Karpas-422 (cell line): ENCODE data around the gene R3HDM4. TPM values are rescaled to one million over a fixed set of nuclear protein-coding genes. Genes with fewer than 3 reads are reported as not detected.
"Not testable (repeated sequence)": the region's sequence is repeated elsewhere in the genome, so short reads cannot be mapped to it uniquely, and the experiment has no call there.

ENCODE experiments used
- DNase-seq: peaks from one replicate; pipeline ENCODE4 v3.0.0-alpha.2; 2015
- H2AFZ ChIP-seq: fragments of 200-600 bp; sonication (generic); 2 replicates; pipeline ENCODE4 v1.6.1; 2014; ENCODE audit warnings: antibody characterized with exemption, low read length, mixed read lengths
- H3K27ac ChIP-seq: fragments of 200-600 bp; sonication (generic); 2 replicates; pipeline ENCODE4 v1.5.1; 2014; ENCODE audit warnings: mild to moderate bottlenecking, low read length, moderate library complexity
- H3K27me3 ChIP-seq: fragments of 200-600 bp; sonication (generic); 2 replicates; pipeline ENCODE4 v1.6.1; 2014; ENCODE audit warnings: low read length, mixed read lengths
- H3K36me3 ChIP-seq: fragments of 200-600 bp; sonication (generic); 2 replicates; pipeline ENCODE4 v1.6.1; 2014; ENCODE audit warnings: low read length, mixed read lengths; ENCODE audit not compliant: insufficient read depth
- H3K4me1 ChIP-seq: fragments of 200-600 bp; sonication (generic); 2 replicates; pipeline ENCODE4 v1.6.1; 2014; ENCODE audit warnings: mild to moderate bottlenecking, low read length, mixed read lengths
- H3K4me2 ChIP-seq: fragments of 200-600 bp; sonication (generic); 2 replicates; pipeline ENCODE4 v1.6.1; 2014; ENCODE audit warnings: low read length, low read depth, mild to moderate bottlenecking; ENCODE audit not compliant: poor library complexity, severe bottlenecking
- H3K4me3 ChIP-seq: fragments of 200-600 bp; sonication (generic); 2 replicates; pipeline ENCODE4 v1.5.1; 2014; ENCODE audit warnings: mild to moderate bottlenecking, antibody characterized with exemption, low read length, mixed read lengths
- H3K79me2 ChIP-seq: fragments of 200-600 bp; sonication (generic); 2 replicates; pipeline ENCODE4 v1.6.1; 2014; ENCODE audit warnings: mild to moderate bottlenecking, low read length, mixed read lengths
- H3K9ac ChIP-seq: fragments of 200-600 bp; sonication (generic); 2 replicates; pipeline ENCODE4 v1.6.0; 2014; ENCODE audit warnings: low read length
- H3K9me2 ChIP-seq: fragments of 200-600 bp; sonication (generic), shearing (Covaris generic); replicated peaks from 2 replicates; pipeline ENCODE4 v1.6.0; 2014; ENCODE audit warnings: mild to moderate bottlenecking, low read length, moderate library complexity; ENCODE audit not compliant: insufficient read depth
- H3K9me3 ChIP-seq: fragments of 300-700, 200-600 bp; sonication (generic); 2 replicates; pipeline ENCODE4 v1.6.1; 2014; ENCODE audit warnings: low read length, mixed read lengths
- H4K20me1 ChIP-seq: fragments of 200-600 bp; sonication (generic); 2 replicates; pipeline ENCODE4 v1.6.1; 2014; ENCODE audit warnings: mild to moderate bottlenecking, antibody characterized with exemption, low read length, low read depth; ENCODE audit not compliant: insufficient read depth
- total RNA-seq: library from RNA; depleted of rRNA; stranded (reverse); fragments of >200 nt; shearing (Covaris generic); gene quantifications from 2 replicates; pipeline ENCODE4 v1.2.3, GENCODE V29; 2014; ENCODE audit warnings: low replicate concordance

R3HDM4 gene
- total RNA-seq, 1 experiment from 2014 or later = 41.9 TPM

DNA sequence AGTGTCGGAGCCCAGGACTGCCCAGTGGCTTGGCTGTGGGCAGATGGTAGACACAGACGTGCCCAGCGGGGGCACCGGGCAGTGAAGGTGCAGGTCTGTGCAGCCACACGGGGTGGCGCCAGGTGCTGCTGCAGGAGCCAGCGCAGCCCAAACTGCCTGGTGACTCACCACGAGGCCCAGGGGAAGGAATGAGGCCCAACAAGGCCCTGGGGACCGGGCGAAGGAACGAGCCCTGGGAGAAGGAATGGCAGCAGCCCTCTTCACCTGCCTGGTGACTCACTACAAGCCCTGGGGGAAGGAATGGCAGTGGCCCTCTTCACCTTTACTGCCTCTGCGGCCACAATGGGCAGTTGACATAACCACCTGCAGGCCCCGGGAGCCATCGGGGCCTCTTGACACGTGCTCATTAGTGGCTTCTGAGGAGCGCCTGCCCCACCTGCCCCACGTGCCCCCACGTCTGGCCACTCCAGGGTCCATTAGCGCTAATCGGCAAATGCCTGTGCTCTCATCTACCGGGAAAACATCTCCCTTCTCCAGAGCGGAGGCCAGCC is 29.3 kb downstream of the R3HDM4 start:
- Histone ChIP-seq H3K27me3 (no peaks in the 10 kb centered on the region), H4K20me1 (no peaks in the 10 kb centered on the region), H2AFZ (no peak overlapping the region), H3K4me3 (no peak overlapping the region), H3K79me2 (peaks cover 4% of the 10 kb centered on the region; the same call in 1 of the 2 replicates), H3K9ac (no peak overlapping the region), H3K27ac (no peak overlapping the region), H3K4me2 (no peak overlapping the region), H3K9me3 (no peaks in the 10 kb centered on the region), H3K9me2 (no peaks in the 10 kb centered on the region), H3K4me1 (no peaks in the 10 kb centered on the region), H3K36me3 (0 out of 2 replicates have a peak, but pooled peaks cover 5% of the 10 kb centered on the region)
- DNase-seq = no peak

DNA sequence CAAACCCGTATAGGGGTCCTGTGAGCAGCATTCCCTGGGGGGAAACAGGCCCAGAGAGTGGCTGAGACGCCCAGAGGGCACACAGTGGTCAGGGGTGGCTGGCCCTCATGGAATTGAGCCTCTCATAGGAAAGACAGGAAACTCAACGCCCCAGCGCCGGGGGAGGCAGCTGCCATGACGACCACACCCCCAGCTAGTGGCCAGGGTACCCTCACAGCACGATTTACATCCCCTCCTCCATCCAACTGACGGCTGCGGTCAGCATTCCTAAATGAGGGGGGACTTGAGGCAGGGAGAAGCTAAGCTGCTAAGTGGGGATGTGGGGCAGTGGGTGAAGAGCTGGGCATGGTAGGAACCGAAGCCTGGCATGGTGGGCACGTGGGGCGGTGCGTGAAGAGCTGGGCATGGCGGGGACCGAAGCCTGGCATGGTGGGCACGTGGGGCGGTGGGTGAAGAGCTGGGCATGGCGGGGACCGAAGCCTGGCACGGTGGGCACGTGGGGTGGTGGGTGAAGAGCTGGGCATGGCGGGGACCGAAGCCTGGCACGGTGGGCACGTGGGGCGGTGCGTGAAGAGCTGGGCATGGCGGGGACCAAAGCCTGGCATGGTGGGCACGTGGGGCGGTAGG is 30.0 kb downstream of the R3HDM4 start:
- H4K20me1 ChIP-seq = no peaks in the 10 kb centered on the region
- H3K4me2 ChIP-seq = no peak overlapping the region
- 0 out of 2 replicates have a peak, but pooled peaks cover 3% of the 10 kb centered on the region for H3K36me3 ChIP-seq

DNA sequence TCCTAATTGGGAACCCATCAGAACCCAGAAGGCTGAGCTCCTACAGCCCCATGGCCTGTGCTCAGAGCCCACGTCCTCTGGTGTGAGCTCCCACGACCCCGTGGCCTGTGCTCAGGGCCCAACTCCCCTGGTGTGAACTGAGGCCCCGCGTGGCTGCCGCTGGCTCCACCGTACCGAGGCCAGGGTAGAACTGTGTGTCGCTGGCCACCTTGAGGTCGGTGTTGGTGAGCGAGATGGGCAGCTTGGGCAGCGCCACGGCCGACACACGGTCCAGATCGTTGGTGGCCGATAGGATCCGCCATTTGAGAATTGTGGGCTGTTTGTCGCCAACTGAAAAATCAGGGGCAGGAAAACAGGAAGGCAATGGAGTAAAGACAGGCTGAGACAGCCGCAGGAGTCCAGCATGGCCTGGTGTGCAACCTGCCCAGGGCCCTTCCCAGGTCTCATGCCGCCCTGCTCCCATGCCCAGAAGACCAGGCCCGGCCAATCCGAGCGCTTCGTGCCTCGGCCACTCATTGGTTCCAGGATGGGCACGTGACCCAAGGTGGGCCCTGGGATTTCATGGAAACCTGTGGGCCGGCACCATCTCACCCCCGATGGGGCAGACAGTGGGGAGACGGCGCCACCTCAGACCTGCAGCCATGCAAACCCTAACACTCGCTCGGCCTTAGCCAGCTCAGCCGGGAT is 31.5 kb downstream of the R3HDM4 start:
- no peak overlapping the region for H3K4me3 ChIP-seq
- H3K9me2 ChIP-seq = no peaks in the 10 kb centered on the region
- DNase-seq = no peak
- no peak overlapping the region for H3K4me2 ChIP-seq
- H3K9me3 ChIP-seq = no peaks in the 10 kb centered on the region
- H3K36me3 ChIP-seq = 0 out of 2 replicates have a peak, but pooled peaks cover 3% of the 10 kb centered on the region
- no peaks in the 10 kb centered on the region for H4K20me1 ChIP-seq
- no peaks in the 10 kb centered on the region for H3K4me1 ChIP-seq
- H3K27me3 ChIP-seq = no peaks in the 10 kb centered on the region
- H3K27ac ChIP-seq = no peak overlapping the region
- no peaks in the 10 kb centered on the region for H3K79me2 ChIP-seq
- H2AFZ ChIP-seq = no peak overlapping the region
- no peak overlapping the region for H3K9ac ChIP-seq

More for the DNA sequence above, 30.0 kb downstream of the R3HDM4 start:
- Histone ChIP-seq H3K4me3 (no peak overlapping the region), H3K9me3 (no peaks in the 10 kb centered on the region), H3K79me2 (no peaks in the 10 kb centered on the region), H3K4me1 (no peaks in the 10 kb centered on the region), H3K9me2 (no peaks in the 10 kb centered on the region), H3K27ac (no peak overlapping the region), H3K9ac (no peak overlapping the region), H2AFZ (no peak overlapping the region), H3K27me3 (no peaks in the 10 kb centered on the region)
- no peak for DNase-seq

DNA sequence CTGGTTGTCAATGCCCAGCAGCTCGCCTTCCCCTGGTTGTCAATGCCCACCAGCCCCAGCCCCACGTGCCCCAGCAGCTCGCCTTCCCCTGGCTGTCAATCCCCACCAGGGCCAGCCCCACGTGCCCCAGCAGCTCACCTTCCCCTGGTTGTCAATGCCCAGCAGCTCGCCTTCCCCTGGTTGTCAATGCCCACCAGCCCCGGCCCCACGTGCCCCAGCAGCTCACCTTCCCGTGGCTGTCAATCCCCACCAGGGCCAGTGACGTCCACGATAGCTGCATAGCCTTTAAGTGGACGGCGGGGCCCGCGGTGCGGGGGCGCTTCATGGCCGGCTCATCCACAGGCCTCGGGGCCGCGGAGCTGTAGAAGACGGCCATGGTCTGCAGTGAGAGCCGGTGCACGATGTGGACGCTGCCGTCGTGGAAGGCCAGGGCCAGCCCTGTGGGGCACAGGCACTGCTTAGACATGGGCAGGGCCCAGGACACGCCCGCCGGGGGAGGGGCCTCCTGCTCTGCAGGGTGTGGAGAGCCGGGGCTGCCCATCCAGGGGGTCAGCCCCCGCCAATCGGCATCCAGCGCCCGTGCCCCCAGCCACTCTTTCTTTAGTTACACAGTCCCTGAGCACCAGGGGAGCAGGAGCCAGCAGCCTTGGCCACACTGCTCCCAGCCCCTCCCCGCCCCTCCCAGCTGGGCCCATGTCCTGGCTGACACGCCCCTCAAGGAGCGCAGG is 33.1 kb downstream of the R3HDM4 start:
- Histone ChIP-seq H4K20me1 (no peaks in the 10 kb centered on the region), H3K4me1 (no peaks in the 10 kb centered on the region), H3K4me3 (no peak overlapping the region), H3K36me3 (0 out of 2 replicates have a peak, but pooled peaks cover 3% of the 10 kb centered on the region), H3K4me2 (no peak overlapping the region), H2AFZ (no peak overlapping the region), H3K27ac (no peak overlapping the region), H3K27me3 (no peaks in the 10 kb centered on the region), H3K9ac (no peak overlapping the region), H3K9me3 (no peaks in the 10 kb centered on the region), H3K9me2 (no peaks in the 10 kb centered on the region), H3K79me2 (no peaks in the 10 kb centered on the region)
- no peak for DNase-seq

DNA sequence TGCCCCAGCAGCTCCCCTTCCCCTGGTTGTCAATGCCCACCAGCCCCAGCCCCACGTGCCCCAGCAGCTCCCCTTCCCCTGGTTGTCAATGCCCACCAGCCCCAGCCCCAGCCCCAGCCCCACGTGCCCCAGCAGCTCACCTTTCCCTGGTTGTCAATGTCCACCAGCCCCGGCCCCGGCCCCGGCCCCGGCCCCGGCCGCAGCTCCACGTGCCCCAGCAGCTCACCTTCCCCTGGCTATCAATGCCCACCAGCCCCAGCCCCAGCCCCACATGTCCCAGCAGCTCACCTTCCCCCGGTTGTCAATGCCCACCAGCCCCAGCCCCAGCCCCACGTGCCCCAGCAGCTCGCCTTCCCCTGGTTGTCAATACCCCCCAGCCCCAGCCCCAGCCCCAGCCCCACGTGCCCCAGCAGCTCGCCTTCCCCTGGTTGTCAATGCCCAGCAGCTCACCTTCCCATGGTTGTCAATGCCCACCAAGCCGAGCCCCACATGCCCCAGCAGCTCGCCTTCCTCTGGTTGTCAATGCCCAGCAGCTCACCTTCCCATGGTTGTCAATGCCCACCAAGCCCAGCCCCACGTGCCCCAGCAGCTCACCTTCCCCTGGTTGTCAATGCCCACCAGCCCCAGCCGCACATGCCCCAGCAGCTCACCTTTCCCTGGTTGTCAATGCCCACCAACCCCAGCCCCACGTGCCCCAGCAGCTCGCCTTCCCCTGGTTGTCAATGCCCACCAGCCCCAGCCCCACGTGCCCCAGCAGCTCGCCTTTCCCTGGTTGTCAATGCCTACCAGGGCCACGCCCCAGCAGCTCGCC is 34.1 kb downstream of the R3HDM4 start:
- H3K27ac ChIP-seq, H4K20me1 ChIP-seq, H2AFZ ChIP-seq, H3K9me3 ChIP-seq, H3K4me1 ChIP-seq, H3K36me3 ChIP-seq, H3K27me3 ChIP-seq, H3K9ac ChIP-seq, H3K4me3 ChIP-seq, H3K9me2 ChIP-seq, H3K4me2 ChIP-seq, H3K79me2 ChIP-seq, DNase-seq: not testable (repeated sequence)

DNA sequence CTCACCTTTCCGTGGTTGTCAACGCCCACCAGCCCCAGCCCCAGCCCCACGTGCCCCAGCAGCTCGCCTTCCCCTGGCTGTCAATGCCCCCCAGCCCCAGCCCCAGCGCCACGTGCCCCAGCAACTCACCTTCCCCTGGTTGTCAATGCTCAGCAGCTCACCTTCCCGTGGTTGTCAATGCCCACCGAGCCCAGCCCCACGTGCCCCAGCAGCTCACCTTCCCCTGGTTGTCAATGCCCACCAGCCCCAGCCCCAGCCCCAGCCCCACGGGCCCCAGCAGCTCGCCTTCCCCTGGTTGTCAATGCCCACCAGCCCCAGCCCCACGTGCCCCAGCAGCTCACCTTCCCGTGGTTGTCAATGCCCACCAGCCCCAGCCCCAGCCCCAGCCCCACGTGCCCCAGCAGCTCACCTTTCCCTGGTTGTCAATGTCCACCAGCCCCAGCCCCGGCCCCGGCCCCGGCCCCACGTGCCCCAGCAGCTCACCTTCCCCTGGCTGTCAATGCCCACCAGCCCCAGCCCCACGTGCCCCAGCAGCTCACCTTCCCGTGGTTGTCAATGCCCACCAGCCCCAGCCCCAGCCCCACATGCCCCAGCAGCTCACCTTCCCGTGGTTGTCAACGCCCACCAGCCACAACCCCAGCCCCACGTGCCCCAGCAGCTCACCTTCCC is 34.9 kb downstream of the R3HDM4 start:
- H3K4me2 ChIP-seq, H3K4me3 ChIP-seq, H4K20me1 ChIP-seq, H3K9me2 ChIP-seq, H3K9me3 ChIP-seq, H3K4me1 ChIP-seq, H3K27me3 ChIP-seq, H3K36me3 ChIP-seq, H3K9ac ChIP-seq, H3K79me2 ChIP-seq, DNase-seq, H2AFZ ChIP-seq, H3K27ac ChIP-seq: not testable (repeated sequence)

DNA sequence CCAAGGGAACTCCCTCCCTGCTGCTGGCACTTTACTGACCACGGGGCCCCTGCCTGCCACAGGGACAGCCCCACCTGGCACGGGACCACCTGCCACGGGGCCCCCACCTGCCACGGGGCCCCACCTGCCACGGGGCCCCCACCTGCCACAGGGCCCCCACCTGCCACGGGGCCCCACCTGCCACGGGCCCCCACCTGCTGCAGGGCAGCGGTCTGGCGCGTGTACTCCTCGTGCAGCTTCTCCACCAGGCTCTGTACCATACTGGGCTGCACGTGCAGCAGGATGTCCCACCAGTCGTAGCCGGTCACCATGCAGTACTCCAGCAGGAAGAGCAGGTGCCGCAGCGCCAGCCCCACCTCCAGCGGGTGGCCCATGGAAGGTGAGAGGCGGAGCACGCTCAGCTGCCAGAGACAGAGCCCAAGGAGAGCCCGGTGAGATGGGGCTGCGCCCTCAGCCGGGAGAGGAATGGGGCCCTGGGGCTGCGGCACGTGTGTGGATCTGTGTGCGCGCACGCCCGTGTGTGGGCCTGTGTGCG is 36.2 kb downstream of the R3HDM4 start:
- Histone ChIP-seq H3K9ac (no peak overlapping the region), H3K27ac (no peak overlapping the region), H3K36me3 (no peaks in the 10 kb centered on the region), H3K4me2 (no peak overlapping the region), H3K4me3 (no peak overlapping the region), H2AFZ (no peak overlapping the region), H3K4me1 (peaks cover 11% of the 10 kb centered on the region), H3K27me3 (no peaks in the 10 kb centered on the region), H4K20me1 (no peaks in the 10 kb centered on the region), H3K9me2 (no peaks in the 10 kb centered on the region), H3K79me2 (no peaks in the 10 kb centered on the region), H3K9me3 (no peaks in the 10 kb centered on the region)
- no peak for DNase-seq
